OCI-LY1 (cell line): Measurements from ENCODE around the gene SVOP.

Source experiments
- CTCF ChIP-seq: fragments of 200-600 bp; sonication (generic), shearing (Covaris generic); IDR thresholded peaks from 2 replicates; pipeline ENCODE4 v1.5.1; 2017; ENCODE audit warnings: mild to moderate bottlenecking, antibody characterized with exemption, low read length, moderate library complexity, mixed read lengths
- EZH2 ChIP-seq: fragments of 200-600 bp; sonication (generic), shearing (Covaris generic); IDR thresholded peaks from 2 replicates; pipeline ENCODE4 v1.8.0; 2017; ENCODE audit warnings: borderline replicate concordance, mixed run types, mild to moderate bottlenecking, antibody characterized with exemption, low read length, moderate library complexity, mixed read lengths

- TF ChIP-seq CTCF (no peak), EZH2 (no peak)
Measured at GRCh38 chr12:109065853-109066193, 45.0 kb upstream of the SVOP start.
